Inflammatory macrophage (primary cell): Measurements from ENCODE around the gene ZNF212.

Experiments used
- DNase-seq, 2 donors: peaks; one replicate each; pipeline ENCODE4 v3.0.0-alpha.2; 2020 to 2022

Gene ZNF212

GRCh38 chr7:149286811-149287400 is 47.5 kb downstream of the ZNF212 start:
- DNase-seq, result no peak

- no peak for DNase-seq
These were observed 48.2 kb downstream of the ZNF212 start for GRCh38 chr7:149287622-149288021.

GRCh38 chr7:149289262-149289661 is 49.8 kb downstream of the ZNF212 start:
- no peak for DNase-seq

GRCh38 chr7:149289856-149290255 is 50.4 kb downstream of the ZNF212 start:
- no peak for DNase-seq

- DNase-seq, result no peak
These were observed 51.8 kb downstream of the ZNF212 start for GRCh38 chr7:149291036-149291780.

- no peak for DNase-seq
These were observed 52.5 kb downstream of the ZNF212 start for GRCh38 chr7:149291781-149292461.

- no peak for DNase-seq
These were observed 53.0 kb downstream of the ZNF212 start for GRCh38 chr7:149292462-149292823.

GRCh38 chr7:149293338-149293737 is 53.9 kb downstream of the ZNF212 start:
- no peak for DNase-seq

- no peak for DNase-seq
These were observed 54.6 kb downstream of the ZNF212 start for GRCh38 chr7:149293946-149294633.

GRCh38 chr7:149294634-149295480 is 55.4 kb downstream of the ZNF212 start:
- DNase-seq, result no peak

GRCh38 chr7:149295481-149295850 is 56.0 kb downstream of the ZNF212 start:
- no peak for DNase-seq

- DNase-seq, result no peak
These were observed 56.9 kb downstream of the ZNF212 start for GRCh38 chr7:149296368-149296767.

GRCh38 chr7:149297034-149297755 is 57.7 kb downstream of the ZNF212 start:
- no peak for DNase-seq

- no peak for DNase-seq
These were observed 61.3 kb downstream of the ZNF212 start for GRCh38 chr7:149300620-149301285.

GRCh38 chr7:149302222-149302621 is 62.8 kb downstream of the ZNF212 start:
- no peak for DNase-seq

GRCh38 chr7:149302865-149303264 is 63.4 kb downstream of the ZNF212 start:
- no peak for DNase-seq

GRCh38 chr7:149304006-149304405 is 64.6 kb downstream of the ZNF212 start:
- DNase-seq, result no peak
